ENCODE results near the gene NTS.

DNA sequence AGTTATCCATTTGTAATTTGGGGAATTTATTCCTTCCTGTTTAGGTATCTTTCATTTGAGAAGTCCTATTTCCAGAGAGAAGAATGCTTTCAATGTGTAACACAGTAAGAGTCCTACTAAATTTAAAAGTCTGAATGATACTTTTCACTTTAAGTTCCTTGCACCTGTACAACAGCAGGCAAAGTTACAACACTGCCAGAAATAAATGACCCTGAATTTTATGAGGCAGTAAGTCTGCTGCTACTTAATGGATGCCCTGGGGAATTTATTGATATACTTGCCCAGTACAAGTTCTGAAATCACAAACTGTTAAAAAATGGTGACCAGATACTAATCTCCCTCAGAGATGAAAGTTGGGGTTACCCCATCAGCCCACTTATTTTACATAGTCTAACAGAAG, 53.1 kb downstream of the NTS start:
- TF ChIP-seq POLR2AphosphoS5 (IDR thresholded peaks at IDR 0.05) (no peak), CTCF (IDR thresholded peaks at IDR 0.05) (no peak)
